SK-N-SH treated with all-trans-retinoic acid at 6 μM for 48 hours (cell line): ENCODE data around the gene LMAN2L.

ENCODE experiments used
- ATAC-seq: fragments of 200-7000 bp; cut with Tn5 transposase; 3 replicates; pipeline ENCODE4 v1.9.1; 2020; ENCODE audit warnings: mild to moderate bottlenecking, moderate library complexity
- ARNTL ChIP-seq: fragments of 450-650 bp; formaldehyde crosslinking; IDR thresholded peaks from 2 replicates; pipeline ENCODE4 v1.5.0; 2020; ENCODE audit warnings: low read depth, mild to moderate bottlenecking, moderate library complexity, borderline replicate concordance
- BACH2 ChIP-seq: fragments of 250-450 bp; sonication (Bioruptor Pico); IDR thresholded peaks from 2 replicates; pipeline ENCODE4 v1.9.0; 2021; ENCODE audit warnings: mild to moderate bottlenecking, borderline replicate concordance
- CREB5 ChIP-seq: fragments of 250-450 bp; sonication (Bioruptor Pico); IDR thresholded peaks from 2 replicates; pipeline ENCODE4 v1.5.1; 2020; ENCODE audit warnings: low read depth, mild to moderate bottlenecking, moderate library complexity
- CSDC2 ChIP-seq: fragments of 250-450 bp; sonication (Bioruptor Pico); IDR thresholded peaks from 2 replicates; pipeline ENCODE4 v1.5.0; 2020; ENCODE audit warnings: mild to moderate bottlenecking, moderate library complexity
- CSRNP3 ChIP-seq: fragments of 250-450 bp; sonication (Bioruptor Pico); IDR thresholded peaks from 2 replicates; pipeline ENCODE4 v1.5.1; 2021; ENCODE audit warnings: mild to moderate bottlenecking, moderate library complexity
- ESRRG ChIP-seq: fragments of 250-450 bp; sonication (Bioruptor Pico); IDR thresholded peaks from 2 replicates; pipeline ENCODE4 v1.6.1; 2021; ENCODE audit warnings: mild to moderate bottlenecking
- ISL1 ChIP-seq: fragments of 250-450 bp; sonication (Bioruptor Pico); IDR thresholded peaks from 2 replicates; pipeline ENCODE4 v2.1.2; 2022; ENCODE audit warnings: mild to moderate bottlenecking, moderate library complexity
- OSR1 ChIP-seq: fragments of 250-450 bp; sonication (Bioruptor Pico); IDR thresholded peaks from 2 replicates; pipeline ENCODE4 v1.8.0; 2022; ENCODE audit warnings: moderate library complexity, mild to moderate bottlenecking, inconsistent platforms
- PPARA ChIP-seq: fragments of 250-450 bp; sonication (Bioruptor Pico); IDR thresholded peaks from 2 replicates; pipeline ENCODE4 v1.5.0; 2020; ENCODE audit warnings: mild to moderate bottlenecking, borderline replicate concordance
- RARB ChIP-seq: fragments of 250-450 bp; sonication (Bioruptor Pico); IDR thresholded peaks from 2 replicates; pipeline ENCODE4 v1.8.0; 2021; ENCODE audit warnings: mild to moderate bottlenecking, moderate library complexity
- SNAI2 ChIP-seq: fragments of 250-450 bp; sonication (Bioruptor Pico); IDR thresholded peaks from 2 replicates; pipeline ENCODE4 v1.5.0; 2020; ENCODE audit warnings: mild to moderate bottlenecking, moderate library complexity
- TCF4 ChIP-seq: fragments of 250-450 bp; sonication (Bioruptor Pico); IDR thresholded peaks from 2 replicates; pipeline ENCODE4 v1.8.0; 2021; ENCODE audit warnings: mild to moderate bottlenecking, moderate library complexity, borderline replicate concordance
- TOX ChIP-seq: fragments of 250-450 bp; sonication (Bioruptor Pico); IDR thresholded peaks from 2 replicates; pipeline ENCODE4 v1.8.0; 2021; ENCODE audit warnings: mild to moderate bottlenecking, moderate library complexity, borderline replicate concordance
- TSHZ2 ChIP-seq: fragments of 250-450 bp; sonication (Bioruptor Pico); IDR thresholded peaks from 2 replicates; pipeline ENCODE4 v1.5.0; 2020; ENCODE audit warnings: mild to moderate bottlenecking, moderate library complexity
- ZC3H10 ChIP-seq: fragments of 250-450 bp; sonication (Bioruptor Pico); IDR thresholded peaks from 2 replicates; pipeline ENCODE4 v1.5.1; 2021; ENCODE audit warnings: mild to moderate bottlenecking, moderate library complexity
- ZFP3 ChIP-seq: fragments of 250-450 bp; sonication (Bioruptor Pico); IDR thresholded peaks from 2 replicates; pipeline ENCODE4 v1.5.0; 2020; ENCODE audit warnings: mild to moderate bottlenecking, moderate library complexity
- ZFP30 ChIP-seq: fragments of 450-650 bp; formaldehyde crosslinking; IDR thresholded peaks from 2 replicates; pipeline ENCODE4 v1.5.0; 2022; ENCODE audit warnings: mild to moderate bottlenecking, moderate library complexity
- ZNF565 ChIP-seq: fragments of 450-650 bp; formaldehyde crosslinking; conservative IDR thresholded peaks from 2 replicates; pipeline ENCODE4 v1.5.0; 2020; ENCODE audit warnings: low read depth, mild to moderate bottlenecking, moderate library complexity
- ZNF70 ChIP-seq: fragments of 450-650 bp; formaldehyde crosslinking; IDR thresholded peaks from 2 replicates; pipeline ENCODE4 v1.5.0; 2020; ENCODE audit warnings: mild to moderate bottlenecking, moderate library complexity
- ZNF8 ChIP-seq: fragments of 450-650 bp; formaldehyde crosslinking; IDR thresholded peaks from 2 replicates; pipeline ENCODE4 v1.5.0; 2020; ENCODE audit warnings: mild to moderate bottlenecking, moderate library complexity
- TF ChIP-seq, protein P1 (sequence below): fragments of 250-450 bp; sonication (Bioruptor Pico); IDR thresholded peaks from 2 replicates; pipeline ENCODE4 v1.8.0; 2020; ENCODE audit warnings: mild to moderate bottlenecking, moderate library complexity, borderline replicate concordance
- TF ChIP-seq, protein P2 (sequence below): fragments of 250-450 bp; sonication (Bioruptor Pico); IDR thresholded peaks from 2 replicates; pipeline ENCODE4 v1.8.0; 2021; ENCODE audit warnings: low read depth, mild to moderate bottlenecking, moderate library complexity, borderline replicate concordance

LMAN2L gene

DNA sequence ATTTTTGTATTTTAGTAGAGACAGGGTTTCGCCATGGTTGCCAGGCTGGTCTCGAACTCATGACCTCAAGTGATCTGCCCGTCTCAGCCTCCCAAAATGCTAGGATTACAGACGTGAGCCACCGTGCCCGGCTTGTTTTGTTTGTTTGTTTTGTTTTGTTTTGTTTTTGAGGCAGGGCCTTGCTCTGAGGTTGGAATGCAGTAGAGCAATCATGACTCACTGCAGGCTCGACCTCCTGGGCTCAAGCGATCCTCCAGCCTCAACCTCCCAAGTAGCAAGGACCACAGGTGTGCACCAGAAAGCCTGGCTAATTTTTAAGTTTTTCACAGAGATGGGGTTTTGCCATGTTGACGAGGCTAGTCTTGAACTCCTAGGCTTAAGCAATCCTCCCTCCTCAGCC, 11.9 kb upstream of the LMAN2L start:
- TF ChIP-seq ZNF565 (CRISPR knock-in tag) (no peak), ZNF70 (CRISPR knock-in tag) (no peak), TSHZ2 (CRISPR knock-in tag) (no peak), BACH2 (CRISPR knock-in tag) (no peak), ARNTL (CRISPR knock-in tag) (no peak), ZC3H10 (no peak), ZFP3 (no peak), TOX (CRISPR knock-in tag) (no peak), SNAI2 (CRISPR knock-in tag) (no peak), TCF4 (CRISPR knock-in tag) (no peak), CREB5 (no peak), ZFP30 (CRISPR knock-in tag) (no peak), CSRNP3 (CRISPR knock-in tag) (no peak), ESRRG (CRISPR knock-in tag) (no peak), ZNF8 (no peak), RARB (CRISPR knock-in tag) (no peak)
- TF ChIP-seq, protein P1, sequence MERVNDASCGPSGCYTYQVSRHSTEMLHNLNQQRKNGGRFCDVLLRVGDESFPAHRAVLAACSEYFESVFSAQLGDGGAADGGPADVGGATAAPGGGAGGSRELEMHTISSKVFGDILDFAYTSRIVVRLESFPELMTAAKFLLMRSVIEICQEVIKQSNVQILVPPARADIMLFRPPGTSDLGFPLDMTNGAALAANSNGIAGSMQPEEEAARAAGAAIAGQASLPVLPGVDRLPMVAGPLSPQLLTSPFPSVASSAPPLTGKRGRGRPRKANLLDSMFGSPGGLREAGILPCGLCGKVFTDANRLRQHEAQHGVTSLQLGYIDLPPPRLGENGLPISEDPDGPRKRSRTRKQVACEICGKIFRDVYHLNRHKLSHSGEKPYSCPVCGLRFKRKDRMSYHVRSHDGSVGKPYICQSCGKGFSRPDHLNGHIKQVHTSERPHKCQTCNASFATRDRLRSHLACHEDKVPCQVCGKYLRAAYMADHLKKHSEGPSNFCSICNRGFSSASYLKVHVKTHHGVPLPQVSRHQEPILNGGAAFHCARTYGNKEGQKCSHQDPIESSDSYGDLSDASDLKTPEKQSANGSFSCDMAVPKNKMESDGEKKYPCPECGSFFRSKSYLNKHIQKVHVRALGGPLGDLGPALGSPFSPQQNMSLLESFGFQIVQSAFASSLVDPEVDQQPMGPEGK: no peak
- TF ChIP-seq, protein P2, sequence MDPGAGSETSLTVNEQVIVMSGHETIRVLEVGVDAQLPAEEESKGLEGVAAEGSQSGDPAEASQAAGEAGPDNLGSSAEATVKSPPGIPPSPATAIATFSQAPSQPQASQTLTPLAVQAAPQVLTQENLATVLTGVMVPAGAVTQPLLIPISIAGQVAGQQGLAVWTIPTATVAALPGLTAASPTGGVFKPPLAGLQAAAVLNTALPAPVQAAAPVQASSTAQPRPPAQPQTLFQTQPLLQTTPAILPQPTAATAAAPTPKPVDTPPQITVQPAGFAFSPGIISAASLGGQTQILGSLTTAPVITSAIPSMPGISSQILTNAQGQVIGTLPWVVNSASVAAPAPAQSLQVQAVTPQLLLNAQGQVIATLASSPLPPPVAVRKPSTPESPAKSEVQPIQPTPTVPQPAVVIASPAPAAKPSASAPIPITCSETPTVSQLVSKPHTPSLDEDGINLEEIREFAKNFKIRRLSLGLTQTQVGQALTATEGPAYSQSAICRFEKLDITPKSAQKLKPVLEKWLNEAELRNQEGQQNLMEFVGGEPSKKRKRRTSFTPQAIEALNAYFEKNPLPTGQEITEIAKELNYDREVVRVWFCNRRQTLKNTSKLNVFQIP: no peak
- TF ChIP-seq, all 23 proteins: peak for 0

DNA sequence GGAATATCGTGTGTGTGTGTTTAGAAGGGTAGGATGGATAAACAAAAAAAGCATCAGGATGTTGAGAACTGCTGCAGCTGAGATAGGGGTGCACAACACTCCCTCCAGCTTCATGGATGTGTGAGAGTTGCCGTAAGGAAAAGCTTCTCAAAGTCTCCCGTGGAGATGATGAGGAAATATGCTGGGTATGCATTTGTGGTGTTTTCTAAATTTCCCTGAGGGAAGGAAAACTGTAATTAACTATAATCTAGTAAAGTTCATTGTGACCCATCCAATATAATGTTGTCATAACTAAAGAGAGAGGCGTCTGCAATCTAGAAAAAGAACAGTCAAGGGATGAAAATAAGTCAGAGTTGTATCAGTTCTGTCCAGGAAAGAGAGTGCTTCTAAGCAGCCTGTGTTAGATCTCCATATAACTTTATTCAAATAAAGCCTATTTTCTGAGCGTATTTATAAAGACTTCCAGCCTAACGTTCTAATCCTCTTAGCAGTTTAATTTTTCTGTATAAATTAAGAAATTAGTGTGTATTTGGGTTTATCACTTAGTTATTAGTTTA, 7.3 kb upstream of the LMAN2L start:
- ATAC-seq: no peak
- TF ChIP-seq OSR1 (CRISPR knock-in tag) (no peak), SNAI2 (CRISPR knock-in tag) (no peak), BACH2 (CRISPR knock-in tag) (no peak), TCF4 (CRISPR knock-in tag) (no peak), TOX (CRISPR knock-in tag) (no peak), CREB5 (no peak), RARB (CRISPR knock-in tag) (no peak), ZC3H10 (no peak), CSRNP3 (CRISPR knock-in tag) (no peak), ZNF8 (no peak), TSHZ2 (CRISPR knock-in tag) (no peak), PPARA (no peak), ISL1 (no peak), ZFP3 (no peak), ZNF70 (CRISPR knock-in tag) (no peak), CSDC2 (CRISPR knock-in tag) (no peak), ARNTL (CRISPR knock-in tag) (no peak)
- TF ChIP-seq, all 23 proteins: peak for 0

More for the DNA sequence above, 11.9 kb upstream of the LMAN2L start:
- ATAC-seq: no peak
